Lower leg skin (tissue), 4 donors: Measurements from ENCODE around the gene TANGO6. TPM values are rescaled to one million over a fixed set of nuclear protein-coding genes. Genes with fewer than 3 reads are reported as not detected.

Experiments
- DNase-seq, 2 donors: peaks; one replicate each; pipeline ENCODE4 v3.0.0-alpha.2; 2019; ENCODE audit warnings: low spot score in 2 of 2
- H3K4me3 ChIP-seq: fragments of 200-600 bp; sonication (generic); 2 replicates; pipeline ENCODE4 v1.5.1; 2017; ENCODE audit warnings: mild to moderate bottlenecking, low read depth; ENCODE audit not compliant: poor library complexity, severe bottlenecking
- POLR2A ChIP-seq, 2 donors: fragments of 450-650 bp; IDR thresholded peaks; one replicate each; pipeline ENCODE4 v1.6.1; 2016 to 2017; ENCODE audit warnings: antibody characterized with exemption in 2 of 2, mild to moderate bottlenecking in 1 of 2, moderate library complexity in 1 of 2
- WGBS, 2 donors: methylation state at CpG; one replicate each; pipeline ENCODE4 v1.1.5; 2018; 5-methylcytosine and 5-hydroxymethylcytosine counted together
- intact Hi-C: fragments of 100-400 bp; cut with DNase I; formaldehyde crosslinking; loops from one replicate; pipeline ENCODE4 v1.15.0; 2023; ENCODE audit warnings: low total_unique reads
- total RNA-seq, 4 donors: library from RNA; depleted of rRNA; stranded (reverse); fragments of >200 nt; gene quantifications; one replicate each; pipeline ENCODE4 v1.1.0, GENCODE V29; 2016
- TF ChIP-seq, protein P1 (sequence below), 3 donors: fragments of 450-650 bp; IDR thresholded peaks; one replicate each; pipeline ENCODE4 v1.5.1; 2016; ENCODE audit warnings: antibody characterized with exemption in 3 of 3, mild to moderate bottlenecking in 3 of 3, moderate library complexity in 2 of 3

The TANGO6 gene
- total RNA-seq, 4 donors from 2014 or later, result 7.9 to 17.0 (median 8.6) TPM

DNA sequence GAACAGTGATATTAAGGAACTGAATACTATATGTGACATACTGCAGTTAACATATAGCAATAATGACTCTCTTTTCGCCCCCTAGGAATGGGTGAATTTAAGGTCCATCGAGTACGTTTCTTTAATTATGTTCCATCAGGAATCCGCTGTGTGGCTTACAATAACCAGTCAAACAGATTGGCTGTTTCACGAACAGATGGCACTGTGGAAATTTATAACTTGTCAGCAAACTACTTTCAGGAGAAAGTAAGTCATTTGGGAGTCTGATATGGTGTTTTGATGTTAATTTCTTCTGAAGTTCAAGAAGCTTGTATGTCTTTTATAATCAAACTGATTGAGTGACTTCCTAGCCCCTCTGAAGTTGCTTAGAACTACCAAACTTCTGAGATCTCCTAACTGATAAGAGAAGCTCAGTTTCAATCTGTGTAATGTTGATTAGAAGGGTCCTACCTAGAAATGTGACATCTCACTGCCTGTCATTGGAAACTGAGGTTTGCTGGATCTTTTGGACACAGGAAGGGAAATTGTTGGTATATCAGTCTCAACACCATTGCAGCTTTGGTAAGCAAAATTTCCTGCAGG is 290.1 kb downstream of the TANGO6 start:
- 18 to 25% methylated on average over 5 of the region's 5 CpGs for WGBS, 2 donors
- H3K4me3 ChIP-seq, result peak overlapping the region; percentile 81
- intact Hi-C loops, result no loop called here
- no peak for DNase-seq
- TF ChIP-seq POLR2A (IDR thresholded peaks at IDR 0.05), result no peak
- TF ChIP-seq, protein P1, sequence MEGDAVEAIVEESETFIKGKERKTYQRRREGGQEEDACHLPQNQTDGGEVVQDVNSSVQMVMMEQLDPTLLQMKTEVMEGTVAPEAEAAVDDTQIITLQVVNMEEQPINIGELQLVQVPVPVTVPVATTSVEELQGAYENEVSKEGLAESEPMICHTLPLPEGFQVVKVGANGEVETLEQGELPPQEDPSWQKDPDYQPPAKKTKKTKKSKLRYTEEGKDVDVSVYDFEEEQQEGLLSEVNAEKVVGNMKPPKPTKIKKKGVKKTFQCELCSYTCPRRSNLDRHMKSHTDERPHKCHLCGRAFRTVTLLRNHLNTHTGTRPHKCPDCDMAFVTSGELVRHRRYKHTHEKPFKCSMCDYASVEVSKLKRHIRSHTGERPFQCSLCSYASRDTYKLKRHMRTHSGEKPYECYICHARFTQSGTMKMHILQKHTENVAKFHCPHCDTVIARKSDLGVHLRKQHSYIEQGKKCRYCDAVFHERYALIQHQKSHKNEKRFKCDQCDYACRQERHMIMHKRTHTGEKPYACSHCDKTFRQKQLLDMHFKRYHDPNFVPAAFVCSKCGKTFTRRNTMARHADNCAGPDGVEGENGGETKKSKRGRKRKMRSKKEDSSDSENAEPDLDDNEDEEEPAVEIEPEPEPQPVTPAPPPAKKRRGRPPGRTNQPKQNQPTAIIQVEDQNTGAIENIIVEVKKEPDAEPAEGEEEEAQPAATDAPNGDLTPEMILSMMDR (IDR thresholded peaks at IDR 0.05), result no peak

Other genes starting within 250 kb of the TANGO6 start
- 10 to 100 TPM; 34.1 to 43.9 (median 39.7) TPM for gene CDH3, start 198.2 kb upstream of the TANGO6 start, total RNA-seq
- gene CDH1, start 106.2 kb upstream of the TANGO6 start, total RNA-seq, result 100 to 1,000 TPM; 156 to 243 (median 188) TPM